SK-N-SH treated with all-trans-retinoic acid at 6 μM for 48 hours (cell line): ENCODE results near the gene MARCHF9.

Source experiments
- ATAC-seq: fragments of 200-7000 bp; cut with Tn5 transposase; 3 replicates; pipeline ENCODE4 v1.9.1; 2020; ENCODE audit warnings: mild to moderate bottlenecking, moderate library complexity
- ARNTL ChIP-seq: fragments of 450-650 bp; formaldehyde crosslinking; IDR thresholded peaks from 2 replicates; pipeline ENCODE4 v1.5.0; 2020; ENCODE audit warnings: low read depth, mild to moderate bottlenecking, moderate library complexity, borderline replicate concordance
- BACH2 ChIP-seq: fragments of 250-450 bp; sonication (Bioruptor Pico); IDR thresholded peaks from 2 replicates; pipeline ENCODE4 v1.9.0; 2021; ENCODE audit warnings: mild to moderate bottlenecking, borderline replicate concordance
- CSDC2 ChIP-seq: fragments of 250-450 bp; sonication (Bioruptor Pico); IDR thresholded peaks from 2 replicates; pipeline ENCODE4 v1.5.0; 2020; ENCODE audit warnings: mild to moderate bottlenecking, moderate library complexity
- ESRRG ChIP-seq: fragments of 250-450 bp; sonication (Bioruptor Pico); IDR thresholded peaks from 2 replicates; pipeline ENCODE4 v1.6.1; 2021; ENCODE audit warnings: mild to moderate bottlenecking
- GLIS3 ChIP-seq: fragments of 250-450 bp; sonication (Bioruptor Pico); IDR thresholded peaks from 2 replicates; pipeline ENCODE4 v1.5.0; 2020; ENCODE audit warnings: mild to moderate bottlenecking, moderate library complexity
- ISL1 ChIP-seq: fragments of 250-450 bp; sonication (Bioruptor Pico); IDR thresholded peaks from 2 replicates; pipeline ENCODE4 v2.1.2; 2022; ENCODE audit warnings: mild to moderate bottlenecking, moderate library complexity
- OSR1 ChIP-seq: fragments of 250-450 bp; sonication (Bioruptor Pico); IDR thresholded peaks from 2 replicates; pipeline ENCODE4 v1.8.0; 2022; ENCODE audit warnings: moderate library complexity, mild to moderate bottlenecking, inconsistent platforms
- PPARA ChIP-seq: fragments of 250-450 bp; sonication (Bioruptor Pico); IDR thresholded peaks from 2 replicates; pipeline ENCODE4 v1.5.0; 2020; ENCODE audit warnings: mild to moderate bottlenecking, borderline replicate concordance
- RARB ChIP-seq: fragments of 250-450 bp; sonication (Bioruptor Pico); IDR thresholded peaks from 2 replicates; pipeline ENCODE4 v1.8.0; 2021; ENCODE audit warnings: mild to moderate bottlenecking, moderate library complexity
- SNAI2 ChIP-seq: fragments of 250-450 bp; sonication (Bioruptor Pico); IDR thresholded peaks from 2 replicates; pipeline ENCODE4 v1.5.0; 2020; ENCODE audit warnings: mild to moderate bottlenecking, moderate library complexity
- TCF4 ChIP-seq: fragments of 250-450 bp; sonication (Bioruptor Pico); IDR thresholded peaks from 2 replicates; pipeline ENCODE4 v1.8.0; 2021; ENCODE audit warnings: mild to moderate bottlenecking, moderate library complexity, borderline replicate concordance
- TOX ChIP-seq: fragments of 250-450 bp; sonication (Bioruptor Pico); IDR thresholded peaks from 2 replicates; pipeline ENCODE4 v1.8.0; 2021; ENCODE audit warnings: mild to moderate bottlenecking, moderate library complexity, borderline replicate concordance
- ZC3H10 ChIP-seq: fragments of 250-450 bp; sonication (Bioruptor Pico); IDR thresholded peaks from 2 replicates; pipeline ENCODE4 v1.5.1; 2021; ENCODE audit warnings: mild to moderate bottlenecking, moderate library complexity
- ZFP30 ChIP-seq: fragments of 450-650 bp; formaldehyde crosslinking; IDR thresholded peaks from 2 replicates; pipeline ENCODE4 v1.5.0; 2022; ENCODE audit warnings: mild to moderate bottlenecking, moderate library complexity
- ZNF565 ChIP-seq: fragments of 450-650 bp; formaldehyde crosslinking; conservative IDR thresholded peaks from 2 replicates; pipeline ENCODE4 v1.5.0; 2020; ENCODE audit warnings: low read depth, mild to moderate bottlenecking, moderate library complexity
- ZNF70 ChIP-seq: fragments of 450-650 bp; formaldehyde crosslinking; IDR thresholded peaks from 2 replicates; pipeline ENCODE4 v1.5.0; 2020; ENCODE audit warnings: mild to moderate bottlenecking, moderate library complexity
- TF ChIP-seq, protein P1 (sequence below): fragments of 250-450 bp; sonication (Bioruptor Pico); IDR thresholded peaks from 2 replicates; pipeline ENCODE4 v1.8.0; 2020; ENCODE audit warnings: mild to moderate bottlenecking, moderate library complexity, borderline replicate concordance
- TF ChIP-seq, protein P2 (sequence below): fragments of 250-450 bp; sonication (Bioruptor Pico); IDR thresholded peaks from 2 replicates; pipeline ENCODE4 v1.5.1; 2021; ENCODE audit warnings: mild to moderate bottlenecking, moderate library complexity
- TF ChIP-seq, protein P3 (sequence below): fragments of 250-450 bp; sonication (Bioruptor Pico); IDR thresholded peaks from 2 replicates; pipeline ENCODE4 v1.5.0; 2020; ENCODE audit warnings: mild to moderate bottlenecking, moderate library complexity
- TF ChIP-seq, protein P4 (sequence below): fragments of 250-450 bp; sonication (Bioruptor Pico); IDR thresholded peaks from 2 replicates; pipeline ENCODE4 v1.8.0; 2021; ENCODE audit warnings: low read depth, mild to moderate bottlenecking, moderate library complexity, borderline replicate concordance

Gene MARCHF9

GRCh38 chr12:57803319-57803893 is 48.5 kb downstream of the MARCHF9 start:
- peak; percentile 87 for ATAC-seq

GRCh38 chr12:57806677-57807076 is 51.8 kb downstream of the MARCHF9 start:
- TF ChIP-seq, protein P1, sequence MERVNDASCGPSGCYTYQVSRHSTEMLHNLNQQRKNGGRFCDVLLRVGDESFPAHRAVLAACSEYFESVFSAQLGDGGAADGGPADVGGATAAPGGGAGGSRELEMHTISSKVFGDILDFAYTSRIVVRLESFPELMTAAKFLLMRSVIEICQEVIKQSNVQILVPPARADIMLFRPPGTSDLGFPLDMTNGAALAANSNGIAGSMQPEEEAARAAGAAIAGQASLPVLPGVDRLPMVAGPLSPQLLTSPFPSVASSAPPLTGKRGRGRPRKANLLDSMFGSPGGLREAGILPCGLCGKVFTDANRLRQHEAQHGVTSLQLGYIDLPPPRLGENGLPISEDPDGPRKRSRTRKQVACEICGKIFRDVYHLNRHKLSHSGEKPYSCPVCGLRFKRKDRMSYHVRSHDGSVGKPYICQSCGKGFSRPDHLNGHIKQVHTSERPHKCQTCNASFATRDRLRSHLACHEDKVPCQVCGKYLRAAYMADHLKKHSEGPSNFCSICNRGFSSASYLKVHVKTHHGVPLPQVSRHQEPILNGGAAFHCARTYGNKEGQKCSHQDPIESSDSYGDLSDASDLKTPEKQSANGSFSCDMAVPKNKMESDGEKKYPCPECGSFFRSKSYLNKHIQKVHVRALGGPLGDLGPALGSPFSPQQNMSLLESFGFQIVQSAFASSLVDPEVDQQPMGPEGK (CRISPR knock-in tag), result no peak
- no peak for TF ChIP-seq GLIS3 (CRISPR knock-in tag)
- TF ChIP-seq BACH2 (CRISPR knock-in tag), result no peak
- TF ChIP-seq, protein P2, sequence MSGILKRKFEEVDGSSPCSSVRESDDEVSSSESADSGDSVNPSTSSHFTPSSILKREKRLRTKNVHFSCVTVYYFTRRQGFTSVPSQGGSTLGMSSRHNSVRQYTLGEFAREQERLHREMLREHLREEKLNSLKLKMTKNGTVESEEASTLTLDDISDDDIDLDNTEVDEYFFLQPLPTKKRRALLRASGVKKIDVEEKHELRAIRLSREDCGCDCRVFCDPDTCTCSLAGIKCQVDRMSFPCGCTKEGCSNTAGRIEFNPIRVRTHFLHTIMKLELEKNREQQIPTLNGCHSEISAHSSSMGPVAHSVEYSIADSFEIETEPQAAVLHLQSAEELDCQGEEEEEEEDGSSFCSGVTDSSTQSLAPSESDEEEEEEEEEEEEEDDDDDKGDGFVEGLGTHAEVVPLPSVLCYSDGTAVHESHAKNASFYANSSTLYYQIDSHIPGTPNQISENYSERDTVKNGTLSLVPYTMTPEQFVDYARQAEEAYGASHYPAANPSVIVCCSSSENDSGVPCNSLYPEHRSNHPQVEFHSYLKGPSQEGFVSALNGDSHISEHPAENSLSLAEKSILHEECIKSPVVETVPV (CRISPR knock-in tag), result no peak
- TF ChIP-seq CSDC2 (CRISPR knock-in tag), result no peak
- TF ChIP-seq ESRRG (CRISPR knock-in tag), result no peak
- no peak for TF ChIP-seq TOX (CRISPR knock-in tag)
- no peak for TF ChIP-seq PPARA (CRISPR knock-in tag)
- no peak for TF ChIP-seq ZFP30 (CRISPR knock-in tag)
- no peak for TF ChIP-seq ZNF565 (CRISPR knock-in tag)
- no peak for TF ChIP-seq OSR1 (CRISPR knock-in tag)
- no peak for TF ChIP-seq ARNTL (CRISPR knock-in tag)
- no peak for TF ChIP-seq SNAI2 (CRISPR knock-in tag)
- TF ChIP-seq ZC3H10 (CRISPR knock-in tag), result no peak
- TF ChIP-seq, protein P3, sequence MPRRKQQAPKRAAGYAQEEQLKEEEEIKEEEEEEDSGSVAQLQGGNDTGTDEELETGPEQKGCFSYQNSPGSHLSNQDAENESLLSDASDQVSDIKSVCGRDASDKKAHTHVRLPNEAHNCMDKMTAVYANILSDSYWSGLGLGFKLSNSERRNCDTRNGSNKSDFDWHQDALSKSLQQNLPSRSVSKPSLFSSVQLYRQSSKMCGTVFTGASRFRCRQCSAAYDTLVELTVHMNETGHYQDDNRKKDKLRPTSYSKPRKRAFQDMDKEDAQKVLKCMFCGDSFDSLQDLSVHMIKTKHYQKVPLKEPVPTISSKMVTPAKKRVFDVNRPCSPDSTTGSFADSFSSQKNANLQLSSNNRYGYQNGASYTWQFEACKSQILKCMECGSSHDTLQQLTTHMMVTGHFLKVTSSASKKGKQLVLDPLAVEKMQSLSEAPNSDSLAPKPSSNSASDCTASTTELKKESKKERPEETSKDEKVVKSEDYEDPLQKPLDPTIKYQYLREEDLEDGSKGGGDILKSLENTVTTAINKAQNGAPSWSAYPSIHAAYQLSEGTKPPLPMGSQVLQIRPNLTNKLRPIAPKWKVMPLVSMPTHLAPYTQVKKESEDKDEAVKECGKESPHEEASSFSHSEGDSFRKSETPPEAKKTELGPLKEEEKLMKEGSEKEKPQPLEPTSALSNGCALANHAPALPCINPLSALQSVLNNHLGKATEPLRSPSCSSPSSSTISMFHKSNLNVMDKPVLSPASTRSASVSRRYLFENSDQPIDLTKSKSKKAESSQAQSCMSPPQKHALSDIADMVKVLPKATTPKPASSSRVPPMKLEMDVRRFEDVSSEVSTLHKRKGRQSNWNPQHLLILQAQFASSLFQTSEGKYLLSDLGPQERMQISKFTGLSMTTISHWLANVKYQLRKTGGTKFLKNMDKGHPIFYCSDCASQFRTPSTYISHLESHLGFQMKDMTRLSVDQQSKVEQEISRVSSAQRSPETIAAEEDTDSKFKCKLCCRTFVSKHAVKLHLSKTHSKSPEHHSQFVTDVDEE (CRISPR knock-in tag), result no peak
- ATAC-seq, result no peak

More at GRCh38 chr12:57803319-57803893, 48.5 kb downstream of the MARCHF9 start:
- no peak for TF ChIP-seq SNAI2 (CRISPR knock-in tag)
- TF ChIP-seq, protein P4, sequence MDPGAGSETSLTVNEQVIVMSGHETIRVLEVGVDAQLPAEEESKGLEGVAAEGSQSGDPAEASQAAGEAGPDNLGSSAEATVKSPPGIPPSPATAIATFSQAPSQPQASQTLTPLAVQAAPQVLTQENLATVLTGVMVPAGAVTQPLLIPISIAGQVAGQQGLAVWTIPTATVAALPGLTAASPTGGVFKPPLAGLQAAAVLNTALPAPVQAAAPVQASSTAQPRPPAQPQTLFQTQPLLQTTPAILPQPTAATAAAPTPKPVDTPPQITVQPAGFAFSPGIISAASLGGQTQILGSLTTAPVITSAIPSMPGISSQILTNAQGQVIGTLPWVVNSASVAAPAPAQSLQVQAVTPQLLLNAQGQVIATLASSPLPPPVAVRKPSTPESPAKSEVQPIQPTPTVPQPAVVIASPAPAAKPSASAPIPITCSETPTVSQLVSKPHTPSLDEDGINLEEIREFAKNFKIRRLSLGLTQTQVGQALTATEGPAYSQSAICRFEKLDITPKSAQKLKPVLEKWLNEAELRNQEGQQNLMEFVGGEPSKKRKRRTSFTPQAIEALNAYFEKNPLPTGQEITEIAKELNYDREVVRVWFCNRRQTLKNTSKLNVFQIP, result no peak
- no peak for TF ChIP-seq PPARA (CRISPR knock-in tag)
- TF ChIP-seq OSR1 (CRISPR knock-in tag), result no peak
- TF ChIP-seq ZNF70 (CRISPR knock-in tag), result peak; percentile 31; the same call in 1 of the 2 replicates
- no peak for TF ChIP-seq ZFP30 (CRISPR knock-in tag)
- TF ChIP-seq, all 23 proteins: peak for 1

- no peak for ATAC-seq
- TF ChIP-seq, protein P3 (CRISPR knock-in tag), result no peak
- TF ChIP-seq RARB (CRISPR knock-in tag) (no peak), ZNF70 (CRISPR knock-in tag) (no peak), ISL1 (CRISPR knock-in tag) (no peak), OSR1 (CRISPR knock-in tag) (no peak), PPARA (CRISPR knock-in tag) (no peak), TCF4 (no peak), BACH2 (CRISPR knock-in tag) (no peak), TOX (CRISPR knock-in tag) (no peak), ZFP30 (CRISPR knock-in tag) (no peak), ESRRG (CRISPR knock-in tag) (no peak), GLIS3 (CRISPR knock-in tag) (no peak), CSDC2 (CRISPR knock-in tag) (no peak), ZNF565 (CRISPR knock-in tag) (no peak), SNAI2 (CRISPR knock-in tag) (no peak)
- TF ChIP-seq, protein P1 (CRISPR knock-in tag), result no peak
- TF ChIP-seq, protein P2 (CRISPR knock-in tag), result no peak
These were observed 52.4 kb downstream of the MARCHF9 start for GRCh38 chr12:57807285-57807684.
